SW480 (cell line): ENCODE data around the gene USP48.
"Not testable (repeated sequence)": the region's sequence is repeated elsewhere in the genome, so short reads cannot be mapped to it uniquely, and the experiment has no call there.

Source experiments
- DNase-seq: peaks from one replicate; pipeline ENCODE4 v3.0.0-alpha.2; 2016; ENCODE audit warnings: low spot score

Gene USP48

GRCh38 chr1:21774835-21775549, 8.0 kb downstream of the USP48 start:
- DNase-seq: no peak

DNA sequence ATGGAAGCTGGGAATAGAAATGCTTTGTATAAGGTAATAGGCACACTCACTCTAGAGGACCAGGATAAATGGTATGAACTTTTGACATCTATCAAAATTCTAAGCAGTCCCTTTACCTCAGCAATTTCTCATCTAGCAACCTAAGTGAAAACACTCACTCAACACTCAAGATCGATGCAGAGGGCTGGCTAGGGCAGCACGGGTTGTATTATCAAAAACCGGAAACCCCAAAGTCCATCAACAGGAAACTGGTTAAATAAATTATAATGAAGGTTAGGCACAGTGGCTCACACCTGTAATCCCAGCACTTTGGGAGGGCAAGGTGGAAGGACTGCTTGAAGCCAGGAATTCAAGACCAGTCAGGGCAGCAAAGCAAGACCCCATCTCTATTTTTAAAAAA, 9.4 kb downstream of the USP48 start:
- no peak for DNase-seq

DNA sequence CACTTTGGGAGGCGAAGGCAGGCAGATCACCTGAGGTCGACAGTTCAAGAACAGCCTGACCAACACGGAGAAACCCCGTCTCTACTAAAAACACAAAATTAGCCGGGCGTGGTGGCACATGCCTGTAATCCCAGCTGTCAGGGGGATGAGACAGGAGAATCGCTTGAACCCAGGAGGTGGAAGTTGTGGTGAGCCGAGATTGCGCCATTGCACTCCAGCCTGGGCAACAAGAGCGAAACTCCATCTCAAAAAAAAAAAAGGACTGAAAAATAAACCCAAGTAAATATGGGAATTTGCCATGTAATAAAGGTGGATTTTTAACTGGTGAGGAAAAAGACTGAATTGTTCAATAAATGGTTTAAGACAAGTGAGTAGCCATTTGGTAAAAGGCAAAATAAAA, 11.3 kb downstream of the USP48 start:
- not testable (repeated sequence) for DNase-seq

DNA sequence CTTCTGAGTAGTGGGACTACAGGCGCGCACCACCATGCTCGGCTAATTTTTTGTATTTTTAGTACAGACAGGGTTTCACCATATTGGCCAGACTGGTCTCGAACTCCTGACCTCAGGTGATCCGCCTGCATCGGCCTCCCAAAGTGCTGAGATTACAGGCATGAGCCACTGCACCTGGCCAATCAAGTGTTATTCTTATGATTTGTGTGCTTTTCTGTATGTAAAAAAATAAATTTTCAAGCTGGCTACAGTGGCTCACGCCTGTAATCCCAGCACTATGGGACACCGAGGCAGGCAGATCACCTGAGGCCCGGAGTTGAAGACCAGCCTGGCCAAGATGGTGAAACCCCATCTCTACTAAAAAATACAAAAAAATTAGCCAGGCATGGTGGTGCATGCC, 12.3 kb downstream of the USP48 start:
- not testable (repeated sequence) for DNase-seq

- no peak for DNase-seq
These were observed 12.7 kb downstream of the USP48 start for GRCh38 chr1:21770201-21770600.

GRCh38 chr1:21767106-21767505, 15.8 kb downstream of the USP48 start:
- not testable (repeated sequence) for DNase-seq

DNA sequence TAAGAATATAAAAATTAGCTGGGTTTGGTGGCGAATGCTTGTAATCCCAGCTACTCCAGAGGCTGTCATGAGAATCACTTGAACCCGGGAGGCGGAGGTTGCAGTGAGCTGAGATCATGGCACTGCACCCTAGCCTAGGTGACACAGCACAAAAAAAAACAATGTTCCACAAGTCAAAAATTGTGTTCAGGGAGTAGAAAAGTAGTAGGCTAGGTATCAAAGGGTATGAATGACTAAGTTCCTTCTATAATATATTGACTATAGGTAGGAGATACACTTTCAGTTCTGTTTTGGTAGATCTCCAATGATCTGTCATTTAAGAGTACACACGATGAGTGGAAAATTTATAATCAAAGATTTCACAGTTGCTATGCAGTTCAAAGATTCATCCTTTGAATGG, 16.7 kb downstream of the USP48 start:
- no peak for DNase-seq

GRCh38 chr1:21764615-21765423, 18.1 kb downstream of the USP48 start:
- DNase-seq: no peak

DNA sequence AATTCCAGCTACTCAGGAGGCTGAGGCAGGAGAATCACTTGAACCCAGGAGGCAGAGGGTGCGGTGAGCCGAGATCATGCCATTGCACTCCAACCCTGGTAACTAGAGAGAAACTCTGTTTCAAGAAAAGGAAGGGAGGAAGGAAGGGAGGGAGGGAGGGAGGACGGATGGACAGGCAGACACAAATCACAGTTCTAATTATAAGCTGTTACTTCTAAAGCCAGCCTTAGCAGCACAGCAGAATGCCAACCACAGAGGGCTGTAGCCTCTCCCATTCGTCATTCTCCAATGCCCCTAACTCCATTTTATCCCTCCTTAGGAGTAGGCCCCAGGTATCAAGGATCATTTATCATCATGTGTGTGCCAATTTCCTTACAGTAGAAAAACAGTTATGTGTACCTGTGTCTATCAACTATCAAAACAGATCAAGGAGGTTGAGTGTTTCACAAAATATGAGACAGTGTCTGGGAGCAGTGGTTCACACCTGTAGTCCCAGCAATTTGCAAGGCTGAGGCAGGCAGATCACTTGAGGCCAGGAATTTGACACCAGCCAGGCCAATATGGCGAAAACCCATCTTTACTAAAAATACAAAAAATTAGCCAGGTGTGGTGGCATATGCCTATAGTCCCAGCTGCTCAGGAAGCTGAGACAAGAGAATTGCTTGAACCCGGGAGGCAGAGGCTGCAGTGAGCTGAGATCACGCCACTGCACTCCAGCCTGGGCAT, 19.1 kb downstream of the USP48 start:
- DNase-seq: no peak

DNA sequence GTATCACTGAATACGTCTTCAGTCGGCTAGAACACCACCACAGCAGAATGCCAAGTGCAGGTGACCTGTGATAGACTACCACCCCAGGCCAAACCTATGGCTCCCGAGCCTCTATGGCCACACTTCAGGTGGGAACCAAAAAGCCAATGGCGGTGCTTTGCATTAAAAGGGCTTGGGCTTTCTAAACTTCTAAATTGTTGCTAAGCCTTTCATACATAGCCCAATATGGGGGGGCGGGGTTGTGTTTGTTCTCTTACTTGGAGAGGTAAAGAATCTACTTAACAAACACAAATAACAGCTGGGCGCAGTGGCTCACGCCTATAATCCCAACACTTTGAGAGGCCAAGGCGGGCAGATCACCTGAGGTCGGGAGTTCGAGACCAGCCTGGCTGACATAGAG, 19.7 kb downstream of the USP48 start:
- DNase-seq: no peak

DNA sequence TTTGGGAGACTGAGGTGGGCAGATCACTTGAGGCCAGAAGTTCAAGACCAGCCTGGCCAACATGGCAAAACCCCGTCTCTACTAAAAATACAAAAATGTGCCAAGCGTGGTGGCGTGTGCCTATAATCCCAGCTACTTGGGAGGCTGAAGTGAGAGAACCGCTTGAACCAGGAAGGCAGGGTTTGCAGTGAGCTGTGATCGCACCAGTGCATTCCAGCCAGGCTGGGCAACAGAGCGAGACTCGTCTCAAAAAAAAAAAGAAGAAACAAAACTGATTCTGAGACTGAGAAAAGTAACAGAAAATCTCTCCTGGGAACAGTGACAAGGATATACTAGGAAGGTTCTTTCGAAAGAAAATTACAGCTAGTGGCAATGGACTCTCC, 20.9 kb downstream of the USP48 start:
- DNase-seq: no peak

- no peak for DNase-seq
These were observed 21.9 kb downstream of the USP48 start for GRCh38 chr1:21761052-21761451.

DNA sequence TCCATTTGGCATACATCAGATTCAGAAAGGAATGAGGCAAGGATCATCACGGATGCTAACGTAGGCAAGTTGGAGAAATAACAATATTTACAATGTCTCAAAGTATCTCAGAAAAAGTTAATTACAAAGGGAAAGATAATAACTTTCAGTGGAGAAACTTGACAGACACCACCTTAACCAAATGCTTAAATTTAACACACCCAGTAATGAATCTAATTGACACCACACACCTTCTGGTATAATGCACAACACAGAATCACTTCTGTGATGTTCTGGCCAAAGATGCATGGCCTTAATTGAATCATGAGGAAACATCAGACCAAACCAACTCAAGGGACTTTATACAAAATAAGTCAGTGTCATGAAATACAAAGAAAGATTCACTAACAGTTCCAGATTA, 23.1 kb downstream of the USP48 start:
- no peak for DNase-seq

- DNase-seq: no peak
These were observed 23.8 kb downstream of the USP48 start for GRCh38 chr1:21759182-21759581.

DNA sequence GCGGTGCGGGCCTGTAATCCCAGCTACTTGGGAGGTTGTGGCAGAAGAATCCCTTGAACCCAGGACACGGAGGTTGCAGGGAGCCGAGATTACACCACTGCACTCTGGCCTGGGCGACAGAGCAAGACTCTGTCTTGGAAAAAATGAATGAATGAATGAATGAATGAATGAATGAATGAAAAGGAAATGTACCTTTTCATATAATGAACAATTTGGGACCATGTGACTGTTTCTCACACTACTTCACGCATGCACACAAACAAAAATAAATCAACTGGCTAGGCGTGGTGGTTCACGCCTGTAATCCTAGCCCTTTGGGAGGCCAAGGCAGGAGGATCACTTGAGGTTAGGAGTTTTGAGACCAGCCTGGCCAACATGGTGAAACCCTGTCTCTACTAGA, 24.3 kb downstream of the USP48 start:
- DNase-seq: no peak

GRCh38 chr1:21756393-21757089, 26.4 kb downstream of the USP48 start:
- DNase-seq: no peak

DNA sequence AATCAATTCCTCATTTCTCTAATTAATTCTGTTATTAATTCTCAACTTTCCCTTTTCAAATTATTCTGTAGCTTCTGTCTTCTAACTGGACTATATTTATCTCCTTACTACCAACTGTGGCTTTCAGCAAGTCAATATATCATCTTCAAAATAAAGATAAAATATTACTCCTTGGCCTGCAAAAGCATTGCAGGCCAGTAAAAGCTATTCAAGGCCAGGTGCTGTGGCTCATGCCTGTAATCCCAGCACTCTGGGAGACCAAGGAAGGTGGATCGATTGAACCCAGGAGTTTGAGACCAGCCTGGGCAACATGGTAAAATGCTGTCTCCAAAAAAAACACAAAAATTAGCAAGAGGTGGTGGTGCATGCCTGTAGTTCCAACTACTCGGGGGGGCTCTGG, 27.9 kb downstream of the USP48 start:
- no peak for DNase-seq

DNA sequence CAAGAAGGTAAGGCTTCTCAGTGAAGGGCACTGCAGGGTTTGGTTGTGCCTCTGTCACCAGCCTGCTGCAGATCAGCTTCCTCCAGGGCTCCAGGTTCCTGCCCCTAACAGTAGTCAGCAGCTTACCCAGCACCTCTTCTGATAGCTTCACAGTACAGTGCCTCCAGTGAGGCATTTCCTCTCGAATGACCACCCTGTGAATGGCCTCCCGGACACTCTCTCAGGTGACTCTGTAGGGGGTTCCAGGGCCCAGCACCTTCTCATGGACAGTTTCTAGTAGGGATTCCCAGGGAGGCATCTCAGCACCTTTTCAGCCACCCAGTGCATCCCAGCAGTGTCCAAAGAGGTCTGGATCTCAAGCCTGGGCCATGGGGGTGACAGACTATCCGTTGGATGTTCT, 28.4 kb downstream of the USP48 start:
- no peak for DNase-seq

- no peak for DNase-seq
These were observed 30.8 kb downstream of the USP48 start for GRCh38 chr1:21752186-21752585.

- DNase-seq: no peak
These were observed 31.7 kb downstream of the USP48 start for GRCh38 chr1:21751281-21751680.

DNA sequence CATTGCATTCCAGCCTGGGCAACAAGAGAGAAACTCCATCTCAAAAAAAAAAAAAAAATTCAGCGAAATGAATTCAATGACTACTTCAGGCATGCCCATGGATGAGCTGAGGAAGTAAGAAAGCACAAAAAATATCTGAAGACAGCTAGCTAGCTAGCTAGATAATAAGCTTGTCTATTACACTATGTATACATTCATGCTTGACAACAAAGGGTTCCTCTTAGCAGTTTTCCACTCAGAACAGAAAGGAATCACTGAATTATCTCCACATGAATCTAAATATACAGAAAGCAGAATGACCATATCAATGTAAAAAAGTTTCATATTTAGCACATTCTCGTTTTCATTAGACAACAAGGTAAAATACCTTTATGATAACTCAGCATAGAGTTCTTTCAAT, 32.1 kb downstream of the USP48 start:
- no peak for DNase-seq

DNA sequence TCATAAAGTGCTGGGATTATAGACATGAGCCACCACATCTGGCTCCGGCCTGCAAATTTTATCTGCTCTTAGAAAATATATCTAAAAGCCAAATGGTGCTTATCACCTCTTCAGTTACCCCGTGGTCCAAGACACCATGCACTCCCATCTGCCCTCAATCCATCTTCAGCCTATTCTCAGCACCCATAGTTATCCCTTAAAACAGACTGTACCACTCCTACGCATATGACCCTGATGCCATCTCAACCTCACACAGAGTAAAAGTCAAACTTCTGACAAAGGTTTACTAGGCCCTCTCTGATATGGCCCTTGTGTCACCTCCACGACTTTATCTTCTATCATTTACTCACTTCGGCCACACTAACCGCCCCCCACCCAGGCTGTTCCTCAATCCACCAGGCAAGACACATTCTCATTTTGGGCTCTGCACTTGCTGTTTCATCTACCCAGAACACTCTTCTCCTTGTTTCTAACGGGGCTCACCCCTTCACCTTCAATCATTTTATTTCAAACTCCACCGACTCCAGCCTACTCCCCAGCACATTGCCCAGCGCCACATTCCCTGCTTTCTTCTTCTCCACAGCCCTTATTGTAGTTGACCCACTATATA, 33.0 kb downstream of the USP48 start:
- DNase-seq: no peak
